Measurements from ENCODE around the gene GOPC. TPM values are rescaled to one million over a fixed set of nuclear protein-coding genes. Genes with fewer than 3 reads are reported as not detected.

The GOPC gene
- total and polyA plus RNA-seq, 2 donors (not counting 3 experiments of a cell fraction or from before 2014, with no cell fraction given) = 7.8 to 22.8 TPM

DNA sequence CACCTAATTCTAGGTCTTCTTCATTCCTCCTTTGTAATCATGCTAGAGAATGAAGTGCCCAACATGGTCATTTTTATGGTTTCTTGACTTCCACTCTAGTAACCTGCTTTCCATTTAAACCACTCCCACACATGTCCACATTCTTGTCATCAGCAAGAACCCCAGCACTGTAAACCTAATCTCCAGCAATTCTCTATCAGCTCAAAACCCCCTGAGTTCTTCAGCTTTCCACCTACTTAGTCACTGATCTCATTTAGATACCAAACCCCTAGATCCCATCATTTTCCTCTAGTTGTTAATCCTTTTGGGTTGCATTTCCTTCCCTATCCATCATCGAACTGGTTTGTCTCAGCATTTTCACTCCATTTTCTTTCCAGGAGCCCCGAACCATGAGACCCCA is 49.7 kb downstream of the GOPC start:
- H3K9ac ChIP-seq (replicated peaks; ENCODE audit: extremely low read depth, insufficient read depth, low read length) = no peak overlapping the region
- H3K9me1 ChIP-seq (replicated peaks; ENCODE audit: control insufficient read depth, extremely low read depth, insufficient read depth, low read length) = no peaks in the 10 kb centered on the region
- H3K4me2 ChIP-seq (ENCODE audit: insufficient read depth, low read length) = no peak overlapping the region
- H3K27me3 ChIP-seq (ENCODE audit: control insufficient read depth in 2 of 2, insufficient read depth in 2 of 2, low read length in 2 of 2) = no peaks in the 10 kb centered on the region
- no peak overlapping the region for H2AFZ ChIP-seq (ENCODE audit: low read depth, low read length)
- no peak for TF ChIP-seq POLR2A (IDR thresholded peaks at IDR 0.05; ENCODE audit: low read depth, low read length)
- no peak for TF ChIP-seq GATA2 (IDR thresholded peaks at IDR 0.05; ENCODE audit: insufficient read depth, insufficient read length, low read depth, low read length)
- TF ChIP-seq MAX (IDR thresholded peaks at IDR 0.05; ENCODE audit: insufficient read depth, insufficient read length) = no peak
- no peak for TF ChIP-seq FOS (IDR thresholded peaks at IDR 0.05; ENCODE audit: borderline replicate concordance, insufficient read depth, low read length)
- no TSS peak for BruUV-seq (replicated peaks)
- H3K9me3 ChIP-seq (replicated peaks; ENCODE audit: control insufficient read depth, insufficient read depth, low read length) = no peaks in the 10 kb centered on the region
- DNase-seq (ENCODE audit: low read depth, low spot score) = no peak
- H3K4me3 ChIP-seq (replicated peaks in 1 of 3; ENCODE audit: insufficient read depth in 1 of 3, low read depth in 1 of 3, low read length in 3 of 3) = no peak overlapping the region
- peaks cover 53% of the 10 kb centered on the region for H3K4me1 ChIP-seq (ENCODE audit: control insufficient read depth, extremely low read depth, insufficient read depth, low read length)
- peaks cover 8% of the 10 kb centered on the region for H3K79me2 ChIP-seq (ENCODE audit: control insufficient read depth, insufficient read depth, low read length)
- peaks cover 0 to 2% of the 10 kb centered on the region in 2 experiments for H3K36me3 ChIP-seq (ENCODE audit: control insufficient read depth in 2 of 2, extremely low read depth in 1 of 2, insufficient read depth in 2 of 2, low read length in 2 of 2)
- ChIA-PET CTCF (interaction anchor here (1.4 to 14.9 kb wide), 3 partner anchors 70 to 102 kb away, joined by 6 to 333 read pairs (median 8); partner anchors contain the start of gene DCBLD1), POLR2A (no interaction called here)
- FAIRE-seq = no peak
- intact Hi-C loops (cut with micrococcal nuclease) (no loop called here), dilution Hi-C loops (cut with MboI; ENCODE audit: extremely low pct_ligation_motif_present, low sequenced_read_pairs) (no loop called here)
- H4K20me1 ChIP-seq (replicated peaks; ENCODE audit: control insufficient read depth, extremely low read depth, insufficient read depth, low read length) = no peaks in the 10 kb centered on the region
- H3K27ac ChIP-seq (ENCODE audit: insufficient read depth, low read depth, low read length) = no peak overlapping the region

DNA sequence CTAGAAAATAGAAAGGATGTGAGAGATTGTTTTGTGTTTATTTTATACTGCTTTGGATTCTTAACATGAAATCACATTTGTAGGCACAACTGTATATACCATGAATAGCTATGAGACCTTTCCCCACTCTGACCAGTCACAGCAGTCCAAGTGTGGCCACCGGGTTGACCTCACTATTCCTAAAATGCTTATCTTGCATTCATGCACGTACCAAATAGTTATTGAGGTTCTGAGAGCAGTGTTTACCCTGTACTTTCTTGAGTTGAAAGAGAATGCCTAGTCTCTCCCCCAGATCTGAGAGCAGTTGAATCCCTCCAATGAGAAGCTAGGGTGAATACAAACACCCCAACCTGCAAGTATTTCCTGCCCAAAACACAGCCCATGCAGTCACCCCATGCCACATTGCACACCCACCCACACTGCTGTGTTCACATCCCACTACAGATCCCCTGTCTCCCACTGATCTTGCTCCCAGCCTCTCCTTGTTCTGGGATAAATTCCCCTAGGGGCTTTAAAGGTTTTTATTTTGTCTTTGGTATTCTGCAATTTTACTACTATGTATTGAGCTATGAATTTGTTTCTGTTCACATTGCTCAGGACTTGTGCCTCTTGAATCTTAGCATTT is 51.6 kb downstream of the GOPC start:
- BruUV-seq (replicated peaks) = no TSS peak
- Histone ChIP-seq H3K9ac (replicated peaks; ENCODE audit: extremely low read depth, insufficient read depth, low read length) (no peak overlapping the region), H3K27me3 (ENCODE audit: control insufficient read depth in 2 of 2, insufficient read depth in 2 of 2, low read length in 2 of 2) (no peaks in the 10 kb centered on the region), H3K79me2 (ENCODE audit: control insufficient read depth, insufficient read depth, low read length) (peaks cover 8% of the 10 kb centered on the region), H3K36me3 (ENCODE audit: control insufficient read depth in 2 of 2, extremely low read depth in 1 of 2, insufficient read depth in 2 of 2, low read length in 2 of 2) (peaks cover 7% of the 10 kb centered on the region in 2 experiments), H3K27ac (ENCODE audit: insufficient read depth, low read depth, low read length) (no peak overlapping the region), H3K9me1 (replicated peaks; ENCODE audit: control insufficient read depth, extremely low read depth, insufficient read depth, low read length) (no peaks in the 10 kb centered on the region), H3K4me3 (replicated peaks in 1 of 3; ENCODE audit: insufficient read depth in 1 of 3, low read depth in 1 of 3, low read length in 3 of 3) (no peak overlapping the region), H4K20me1 (replicated peaks; ENCODE audit: control insufficient read depth, extremely low read depth, insufficient read depth, low read length) (no peaks in the 10 kb centered on the region), H3K4me1 (ENCODE audit: control insufficient read depth, extremely low read depth, insufficient read depth, low read length) (peaks cover 56% of the 10 kb centered on the region), H3K4me2 (ENCODE audit: insufficient read depth, low read length) (no peak overlapping the region), H3K9me3 (replicated peaks; ENCODE audit: control insufficient read depth, insufficient read depth, low read length) (no peaks in the 10 kb centered on the region), H2AFZ (ENCODE audit: low read depth, low read length) (no peak overlapping the region)
- FAIRE-seq (no peak), DNase-seq (ENCODE audit: low read depth, low spot score) (no peak)
- intact Hi-C loops (cut with micrococcal nuclease) (no loop called here), dilution Hi-C loops (cut with MboI; ENCODE audit: extremely low pct_ligation_motif_present, low sequenced_read_pairs) (no loop called here)
- POLR2A ChIA-PET = interaction anchor here (1.5 kb wide), 1 partner anchor 57 kb away, joined by 3 read pairs; no protein-coding TSS in a partner anchor
- CTCF ChIA-PET = interaction anchor here (1.6 to 14.9 kb wide), 4 partner anchors 56 to 100 kb away, joined by 4 to 333 read pairs (median 12); partner anchors contain the start of gene DCBLD1
- TF ChIP-seq MAX (IDR thresholded peaks at IDR 0.05; ENCODE audit: insufficient read depth, insufficient read length) = no peak
- TF ChIP-seq POLR2A (IDR thresholded peaks at IDR 0.05; ENCODE audit: low read depth, low read length) = no peak
- TF ChIP-seq CTCF (IDR thresholded peaks at IDR 0.05; ENCODE audit: extremely low read depth in 1 of 2, insufficient read depth in 1 of 2, low read depth in 1 of 2, low read length in 2 of 2) = no peak
- TF ChIP-seq JUN (IDR thresholded peaks at IDR 0.05; ENCODE audit: borderline replicate concordance, insufficient read depth, insufficient read length, low read depth) = no peak
- TF ChIP-seq GATA2 (IDR thresholded peaks at IDR 0.05; ENCODE audit: insufficient read depth, insufficient read length, low read depth, low read length) = no peak
- TF ChIP-seq POLR2AphosphoS5 (IDR thresholded peaks at IDR 0.05; ENCODE audit: insufficient read depth, low read depth, low read length) = no peak
- TF ChIP-seq EZH2 (IDR thresholded peaks at IDR 0.05; ENCODE audit: borderline replicate concordance, low read depth, low read length, severe bottlenecking) = no peak
- no peak for TF ChIP-seq FOS (IDR thresholded peaks at IDR 0.05; ENCODE audit: borderline replicate concordance, insufficient read depth, low read length)
- TF ChIP-seq MYC (IDR thresholded peaks at IDR 0.05; ENCODE audit: low read depth, low read length) = no peak
